Hepatocyte (in vitro differentiated cells): ENCODE results near the gene TEX261.

Experiments
- CTCF ChIP-seq: fragments of 200-600 bp; sonication (generic); IDR thresholded peaks from 2 replicates; pipeline ENCODE4 v1.5.1; 2016; ENCODE audit warnings: antibody characterized with exemption, mild to moderate bottlenecking; ENCODE audit not compliant: poor library complexity
- EZH2 ChIP-seq: fragments of 200-600 bp; sonication (generic); IDR thresholded peaks from 2 replicates; pipeline ENCODE4 v1.6.1; 2016; ENCODE audit warnings: antibody characterized with exemption, mild to moderate bottlenecking, borderline replicate concordance

GRCh38 chr2:70995426-70995729 is 705 bp upstream of the TEX261 start:
- TF ChIP-seq CTCF (peak; percentile 42), EZH2 (no peak)
